ENCODE data around the gene LAPTM4A.

LAPTM4A gene

DNA sequence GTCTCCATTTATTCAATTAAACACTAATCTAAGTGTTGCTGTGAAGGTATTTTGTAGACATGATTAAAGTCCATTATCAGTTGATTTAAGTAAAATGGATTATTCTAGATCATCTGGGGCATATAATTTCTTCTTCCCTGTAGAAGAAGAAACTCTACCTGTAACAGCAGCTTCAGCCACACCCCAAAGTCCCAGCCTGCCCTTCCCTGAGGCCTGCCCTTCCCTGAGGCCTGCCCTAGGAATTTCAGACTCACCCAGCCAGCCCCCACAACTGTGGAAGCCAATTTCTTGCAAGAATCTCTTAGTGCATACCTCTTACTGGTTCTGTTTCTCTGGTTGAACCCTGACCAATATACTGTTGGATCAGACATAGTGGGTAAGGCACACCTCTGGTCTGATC lies 13.4 kb upstream of the LAPTM4A start:
- H3K27ac ChIP-seq (ENCODE audit: low read length): no peak overlapping the region
- no peak for DNase-seq (ENCODE audit: low read depth, low spot score)
- peaks cover 1% of the 10 kb centered on the region; the same call in 1 of the 2 replicates for H3K4me1 ChIP-seq (ENCODE audit: control insufficient read depth, insufficient read depth, low read length)
- no peaks in the 10 kb centered on the region for H3K27me3 ChIP-seq (ENCODE audit: control insufficient read depth, insufficient read depth, low read length)
- no peaks in the 10 kb centered on the region for H3K36me3 ChIP-seq (ENCODE audit: control insufficient read depth, insufficient read depth, low read length)
- H3K4me3 ChIP-seq (ENCODE audit: low read length): no peak overlapping the region
- no peaks in the 10 kb centered on the region for H3K9me3 ChIP-seq (ENCODE audit: control insufficient read depth, insufficient read depth, low read length)

DNA sequence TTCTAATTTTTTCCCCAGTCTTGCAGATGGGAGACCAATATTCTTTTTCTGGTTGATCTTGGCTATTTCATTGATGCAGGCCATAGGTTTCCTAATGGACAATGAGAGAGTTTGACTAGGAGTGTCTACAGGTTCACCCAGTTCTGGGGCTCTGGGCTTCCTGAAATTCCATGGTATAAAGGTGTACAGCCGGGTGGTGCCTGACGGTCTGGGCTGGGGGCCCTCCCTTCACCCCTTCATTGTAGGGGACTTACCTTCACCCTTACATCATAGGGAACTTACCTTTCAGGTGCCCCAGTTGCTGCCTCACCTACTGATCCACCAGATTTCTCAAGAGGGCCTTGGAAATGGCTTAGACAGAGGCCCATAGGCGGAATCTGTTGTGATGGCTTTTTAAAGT lies 13.0 kb upstream of the LAPTM4A start:
- peaks cover 1% of the 10 kb centered on the region; the same call in 1 of the 2 replicates for H3K4me1 ChIP-seq (ENCODE audit: control insufficient read depth, insufficient read depth, low read length)

DNA sequence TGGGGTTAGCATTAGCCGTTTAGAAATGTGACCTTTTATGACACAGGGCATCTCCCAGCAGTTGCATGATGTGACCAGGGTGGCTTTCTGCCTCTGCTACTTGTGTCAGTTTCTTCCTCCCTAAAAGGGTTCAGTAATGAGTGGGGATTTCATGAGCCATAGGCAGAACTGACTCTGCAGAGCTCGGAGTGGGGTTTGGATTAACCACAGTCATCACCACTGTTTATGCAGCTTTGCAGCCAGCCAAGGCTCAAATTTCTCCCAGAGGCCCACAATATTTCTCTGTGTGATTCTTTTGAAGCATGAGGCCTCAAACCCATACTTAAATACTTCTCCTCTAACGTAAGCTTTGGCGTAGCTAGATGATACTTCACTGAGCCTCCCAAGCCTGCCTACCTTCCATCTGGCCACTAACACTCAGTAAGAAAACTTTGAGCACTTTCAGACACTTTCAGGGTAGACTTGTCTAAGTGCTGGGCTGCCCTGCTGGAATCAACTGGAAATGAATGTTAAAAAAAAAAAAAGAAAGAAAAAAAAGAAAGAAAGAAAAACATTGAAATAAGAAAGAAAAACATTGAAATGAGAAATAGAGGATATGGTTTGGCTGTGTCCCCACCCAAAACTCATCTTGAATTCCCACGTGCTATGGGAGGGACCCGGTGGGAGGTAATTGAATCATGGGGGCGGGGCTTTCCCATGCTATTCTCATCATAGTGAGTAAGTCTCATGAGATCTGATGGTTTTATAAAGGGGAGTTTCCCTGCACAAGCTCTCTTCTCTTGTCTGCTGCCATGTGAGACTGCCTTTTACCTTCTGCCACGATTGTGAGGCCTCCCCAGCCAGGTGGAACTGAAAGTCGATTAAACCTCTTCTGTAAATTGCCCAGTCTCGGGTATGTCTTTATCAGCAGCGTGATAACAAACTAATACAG lies 11.5 kb upstream of the LAPTM4A start:
- DNase-seq (ENCODE audit: low read depth, low spot score): no peak
- Histone ChIP-seq H3K36me3 (ENCODE audit: control insufficient read depth, insufficient read depth, low read length) (no peaks in the 10 kb centered on the region), H3K4me1 (ENCODE audit: control insufficient read depth, insufficient read depth, low read length) (peaks cover 1% of the 10 kb centered on the region; the same call in 1 of the 2 replicates), H3K27ac (ENCODE audit: low read length) (no peak overlapping the region), H3K27me3 (ENCODE audit: control insufficient read depth, insufficient read depth, low read length) (no peaks in the 10 kb centered on the region), H3K4me3 (ENCODE audit: low read length) (no peak overlapping the region), H3K9me3 (ENCODE audit: control insufficient read depth, insufficient read depth, low read length) (no peaks in the 10 kb centered on the region)
- no CpG with 5 or more reads among the region's 11 CpGs for WGBS (ENCODE audit: insufficient coverage, insufficient read length)

More for the DNA sequence above, 13.0 kb upstream of the LAPTM4A start:
- WGBS (ENCODE audit: insufficient coverage, insufficient read length): no CpG with 5 or more reads among the region's 3 CpGs
- no peaks in the 10 kb centered on the region for H3K36me3 ChIP-seq (ENCODE audit: control insufficient read depth, insufficient read depth, low read length)
- H3K4me3 ChIP-seq (ENCODE audit: low read length): no peak overlapping the region
- no peak for DNase-seq (ENCODE audit: low read depth, low spot score)
- H3K27ac ChIP-seq (ENCODE audit: low read length): no peak overlapping the region
- no peaks in the 10 kb centered on the region for H3K27me3 ChIP-seq (ENCODE audit: control insufficient read depth, insufficient read depth, low read length)
- H3K9me3 ChIP-seq (ENCODE audit: control insufficient read depth, insufficient read depth, low read length): no peaks in the 10 kb centered on the region

DNA sequence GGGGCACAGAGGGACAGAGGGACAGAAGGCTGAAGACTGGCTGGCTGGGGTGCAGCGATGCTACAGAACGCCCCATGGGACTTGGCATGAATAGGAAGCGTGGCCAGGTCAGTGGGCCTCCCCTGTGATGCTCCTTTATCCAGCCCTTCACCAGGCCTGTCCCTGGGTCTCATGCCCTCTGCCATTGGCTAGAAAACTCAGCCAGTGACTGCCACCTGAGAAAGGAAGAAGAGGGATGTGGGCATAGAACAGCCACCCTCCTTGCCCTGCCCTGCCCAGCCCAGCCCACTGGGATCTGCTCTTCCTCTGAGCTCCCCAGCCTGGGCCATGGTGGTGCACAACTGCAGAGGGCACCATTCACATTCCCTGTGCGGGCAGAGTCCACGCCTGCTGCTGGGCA lies 10.5 kb upstream of the LAPTM4A start:
- Histone ChIP-seq H3K9me3 (ENCODE audit: control insufficient read depth, insufficient read depth, low read length) (no peaks in the 10 kb centered on the region), H3K36me3 (ENCODE audit: control insufficient read depth, insufficient read depth, low read length) (no peaks in the 10 kb centered on the region), H3K27me3 (ENCODE audit: control insufficient read depth, insufficient read depth, low read length) (no peaks in the 10 kb centered on the region), H3K4me3 (ENCODE audit: low read length) (no peak overlapping the region), H3K4me1 (ENCODE audit: control insufficient read depth, insufficient read depth, low read length) (peaks cover 1% of the 10 kb centered on the region; the same call in 1 of the 2 replicates), H3K27ac (ENCODE audit: low read length) (no peak overlapping the region)
- DNase-seq (ENCODE audit: low read depth, low spot score): no peak
- no CpG with 5 or more reads among the region's 5 CpGs for whole genome bisulfite sequencing (ENCODE audit: insufficient coverage, insufficient read length)

DNA sequence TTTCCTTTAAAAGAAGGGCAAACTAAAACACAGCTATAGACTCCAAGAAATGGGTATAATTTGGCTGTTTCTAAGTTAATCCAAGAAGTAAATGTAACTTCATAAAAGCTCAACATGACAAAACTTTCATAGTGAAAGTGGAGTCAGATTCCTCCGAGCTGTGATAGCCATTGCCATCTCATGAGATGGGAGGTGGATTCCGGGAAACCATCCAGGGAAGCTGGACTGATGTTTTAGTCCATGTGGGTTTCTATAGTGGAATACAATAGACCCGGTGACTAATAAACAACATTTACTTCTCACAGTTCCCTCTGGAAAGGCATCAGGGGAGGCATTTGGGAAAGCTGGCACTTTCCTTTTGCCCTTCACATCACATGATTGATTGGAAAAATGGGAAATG lies 10.0 kb upstream of the LAPTM4A start:
- WGBS (ENCODE audit: insufficient coverage, insufficient read length): no CpG with 5 or more reads among the region's 3 CpGs
- Histone ChIP-seq H3K27me3 (ENCODE audit: control insufficient read depth, insufficient read depth, low read length) (no peaks in the 10 kb centered on the region), H3K4me3 (ENCODE audit: low read length) (no peak overlapping the region), H3K9me3 (ENCODE audit: control insufficient read depth, insufficient read depth, low read length) (no peaks in the 10 kb centered on the region), H3K4me1 (ENCODE audit: control insufficient read depth, insufficient read depth, low read length) (peaks cover 1% of the 10 kb centered on the region; the same call in 1 of the 2 replicates), H3K27ac (ENCODE audit: low read length) (no peak overlapping the region), H3K36me3 (ENCODE audit: control insufficient read depth, insufficient read depth, low read length) (no peaks in the 10 kb centered on the region)
- DNase-seq (ENCODE audit: low read depth, low spot score): no peak

DNA sequence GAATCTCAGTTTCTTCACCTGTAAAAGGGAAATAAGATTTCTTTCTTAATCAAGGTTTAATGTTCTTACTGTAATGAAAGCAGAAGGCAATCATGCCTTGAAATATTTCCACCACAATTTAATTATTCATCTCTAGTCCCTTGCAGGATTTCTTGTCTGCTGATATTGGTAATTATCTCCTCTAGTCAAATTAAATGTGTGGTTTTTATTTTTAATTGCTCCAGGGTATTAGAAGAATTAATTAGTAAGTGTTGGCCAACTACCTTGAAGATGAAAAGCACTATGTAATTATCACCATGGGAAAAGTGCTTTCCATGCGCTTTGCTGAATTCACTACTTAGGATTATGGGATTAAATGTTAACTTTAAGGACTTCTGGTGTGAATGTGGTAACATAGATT lies 8.7 kb upstream of the LAPTM4A start:
- peaks cover 1% of the 10 kb centered on the region; the same call in 1 of the 2 replicates for H3K4me1 ChIP-seq (ENCODE audit: control insufficient read depth, insufficient read depth, low read length)
- no peaks in the 10 kb centered on the region for H3K36me3 ChIP-seq (ENCODE audit: control insufficient read depth, insufficient read depth, low read length)
- H3K27ac ChIP-seq (ENCODE audit: low read length): no peak overlapping the region
- H3K27me3 ChIP-seq (ENCODE audit: control insufficient read depth, insufficient read depth, low read length): no peaks in the 10 kb centered on the region
- H3K4me3 ChIP-seq (ENCODE audit: low read length): no peak overlapping the region
- H3K9me3 ChIP-seq (ENCODE audit: control insufficient read depth, insufficient read depth, low read length): no peaks in the 10 kb centered on the region
- no CpG with 5 or more reads among the region's 1 CpG for WGBS (ENCODE audit: insufficient coverage, insufficient read length)
- DNase-seq (ENCODE audit: low read depth, low spot score): no peak

DNA sequence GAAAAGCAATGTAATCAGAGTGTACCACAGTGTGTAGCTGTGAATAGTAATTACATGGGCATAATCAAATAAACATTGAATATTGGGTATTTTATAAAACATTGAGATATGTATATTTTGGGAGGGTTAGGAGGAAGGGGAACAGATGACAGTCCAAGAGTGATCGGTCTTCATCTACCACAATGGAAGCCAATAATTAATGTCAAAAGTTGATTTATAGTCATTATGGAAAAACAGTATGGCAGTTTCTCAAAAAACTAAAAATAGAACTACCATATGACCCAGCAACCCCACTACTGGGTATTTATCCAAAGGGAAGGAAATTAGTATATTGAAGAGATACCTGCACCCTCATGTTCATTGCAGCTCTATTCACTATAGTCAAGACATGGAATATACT lies 5.8 kb upstream of the LAPTM4A start:
- Histone ChIP-seq H3K27me3 (ENCODE audit: control insufficient read depth, insufficient read depth, low read length) (no peaks in the 10 kb centered on the region), H3K4me1 (ENCODE audit: control insufficient read depth, insufficient read depth, low read length) (no peaks in the 10 kb centered on the region), H3K9me3 (ENCODE audit: control insufficient read depth, insufficient read depth, low read length) (no peaks in the 10 kb centered on the region), H3K27ac (ENCODE audit: low read length) (no peak overlapping the region), H3K36me3 (ENCODE audit: control insufficient read depth, insufficient read depth, low read length) (no peaks in the 10 kb centered on the region), H3K4me3 (ENCODE audit: low read length) (no peak overlapping the region)
- WGBS (ENCODE audit: insufficient coverage, insufficient read length): no CpG with 5 or more reads among the region's 1 CpG
- DNase-seq (ENCODE audit: low read depth, low spot score): no peak

DNA sequence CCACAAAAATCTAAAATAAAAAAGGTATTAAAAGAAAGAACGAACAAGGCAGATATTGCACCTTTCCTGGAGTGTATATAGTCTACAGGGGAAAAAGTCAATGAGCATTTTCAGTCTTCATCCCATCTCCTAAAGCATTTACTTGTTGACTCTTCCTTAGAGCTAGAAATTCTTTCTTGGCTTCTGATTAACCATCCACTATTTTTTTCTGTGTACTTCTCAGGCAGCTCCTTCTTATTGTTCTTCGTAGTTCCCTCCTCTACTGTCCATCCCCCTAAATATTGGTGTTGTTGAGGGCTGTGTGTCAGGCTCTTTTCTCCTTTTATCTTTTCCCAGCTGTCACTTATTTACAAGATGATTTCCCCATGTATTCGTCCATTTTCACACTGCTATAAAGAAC lies 3.5 kb upstream of the LAPTM4A start:
- Histone ChIP-seq H3K9me3 (ENCODE audit: control insufficient read depth, insufficient read depth, low read length) (no peaks in the 10 kb centered on the region), H3K27me3 (ENCODE audit: control insufficient read depth, insufficient read depth, low read length) (no peaks in the 10 kb centered on the region), H3K27ac (ENCODE audit: low read length) (no peak overlapping the region), H3K4me1 (ENCODE audit: control insufficient read depth, insufficient read depth, low read length) (no peaks in the 10 kb centered on the region), H3K36me3 (ENCODE audit: control insufficient read depth, insufficient read depth, low read length) (no peaks in the 10 kb centered on the region), H3K4me3 (ENCODE audit: low read length) (no peak overlapping the region)
- WGBS (ENCODE audit: insufficient coverage, insufficient read length): no CpG with 5 or more reads among the region's 3 CpGs
- DNase-seq (ENCODE audit: low read depth, low spot score): no peak

DNA sequence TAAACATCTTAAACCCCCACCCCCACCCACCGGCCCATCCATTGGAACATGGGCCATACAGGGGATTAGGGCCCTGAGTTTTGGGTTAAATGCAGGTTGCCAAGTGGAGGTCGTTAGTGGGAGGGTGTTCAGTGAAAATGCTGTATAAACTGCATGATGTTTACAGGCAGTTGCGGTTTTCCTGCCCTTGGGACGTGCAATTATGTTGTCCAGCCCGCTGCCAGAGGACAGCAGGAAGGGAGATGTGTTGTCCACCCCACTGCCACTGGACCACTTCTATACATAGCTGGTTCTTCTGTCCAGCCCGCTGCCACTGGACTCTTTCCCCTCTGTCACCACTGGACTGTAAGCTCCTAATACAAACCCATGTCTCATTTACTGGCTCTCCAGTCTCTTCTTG lies 2.7 kb upstream of the LAPTM4A start:
- no CpG with 5 or more reads among the region's 6 CpGs for WGBS (ENCODE audit: insufficient coverage, insufficient read length)
- no peak overlapping the region for H3K4me3 ChIP-seq (ENCODE audit: low read length)
- H3K27me3 ChIP-seq (ENCODE audit: control insufficient read depth, insufficient read depth, low read length): no peaks in the 10 kb centered on the region
- H3K27ac ChIP-seq (ENCODE audit: low read length): no peak overlapping the region
- no peaks in the 10 kb centered on the region for H3K36me3 ChIP-seq (ENCODE audit: control insufficient read depth, insufficient read depth, low read length)
- no peaks in the 10 kb centered on the region for H3K4me1 ChIP-seq (ENCODE audit: control insufficient read depth, insufficient read depth, low read length)
- no peak for DNase-seq (ENCODE audit: low read depth, low spot score)
- no peaks in the 10 kb centered on the region for H3K9me3 ChIP-seq (ENCODE audit: control insufficient read depth, insufficient read depth, low read length)

DNA sequence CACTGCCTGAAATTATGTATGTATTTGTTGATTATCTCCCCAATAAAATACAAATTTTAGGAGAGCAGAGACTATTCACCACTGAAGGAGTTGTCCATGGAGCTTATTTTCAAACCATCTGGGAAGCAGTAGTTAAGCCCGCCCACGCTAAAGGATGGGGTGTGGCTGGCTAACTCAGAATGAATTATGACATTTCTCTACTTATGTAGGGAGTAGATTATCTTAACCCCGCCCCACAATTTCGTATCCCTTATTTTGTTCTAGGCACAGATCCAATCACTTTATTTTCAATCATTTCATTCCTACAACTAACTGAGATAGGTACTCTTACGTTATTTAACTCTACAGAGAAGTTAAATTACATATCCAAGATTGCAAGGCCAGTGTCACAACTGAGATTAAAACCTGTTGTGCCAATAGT lies 1.4 kb upstream of the LAPTM4A start:
- Histone ChIP-seq H3K27ac (ENCODE audit: low read length) (no peak overlapping the region), H3K9me3 (ENCODE audit: control insufficient read depth, insufficient read depth, low read length) (no peaks in the 10 kb centered on the region), H3K4me3 (ENCODE audit: low read length) (no peak overlapping the region; the same call in 1 of the 2 replicates), H3K4me1 (ENCODE audit: control insufficient read depth, insufficient read depth, low read length) (no peaks in the 10 kb centered on the region), H3K36me3 (ENCODE audit: control insufficient read depth, insufficient read depth, low read length) (no peaks in the 10 kb centered on the region), H3K27me3 (ENCODE audit: control insufficient read depth, insufficient read depth, low read length) (no peaks in the 10 kb centered on the region)
- no CpG with 5 or more reads among the region's 5 CpGs for WGBS (ENCODE audit: insufficient coverage, insufficient read length)
- no peak for DNase-seq (ENCODE audit: low read depth, low spot score)
